ENCODE data around the gene ERC1.
"Not testable (repeated sequence)": the region's sequence is repeated elsewhere in the genome, so short reads cannot be mapped to it uniquely, and the experiment has no call there.

The ERC1 gene

DNA sequence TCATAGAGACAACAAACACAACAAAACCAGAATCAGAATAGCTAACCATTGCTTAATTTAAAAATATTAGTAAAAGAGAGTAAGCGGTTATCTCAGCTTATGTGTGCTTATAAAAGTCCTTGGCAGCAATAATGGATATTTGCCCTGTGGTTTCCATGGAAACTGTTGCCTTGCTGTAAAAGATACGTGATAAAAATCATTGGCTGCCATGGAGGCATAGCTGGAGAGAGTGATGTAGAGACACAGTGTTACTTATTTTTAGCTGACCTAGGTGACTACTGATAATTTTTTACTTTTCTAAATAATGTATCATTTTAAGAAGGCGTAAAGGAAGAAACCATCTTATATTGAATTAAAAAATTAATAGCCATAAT lies 92.9 kb downstream of the ERC1 start:
- H3K4me3 ChIP-seq (ENCODE audit: low read depth, low read length) = no peak overlapping the region
- no peak for TF ChIP-seq CTCF (IDR thresholded peaks at IDR 0.05; ENCODE audit: borderline replicate concordance, insufficient read depth, low read depth, low read length)

DNA sequence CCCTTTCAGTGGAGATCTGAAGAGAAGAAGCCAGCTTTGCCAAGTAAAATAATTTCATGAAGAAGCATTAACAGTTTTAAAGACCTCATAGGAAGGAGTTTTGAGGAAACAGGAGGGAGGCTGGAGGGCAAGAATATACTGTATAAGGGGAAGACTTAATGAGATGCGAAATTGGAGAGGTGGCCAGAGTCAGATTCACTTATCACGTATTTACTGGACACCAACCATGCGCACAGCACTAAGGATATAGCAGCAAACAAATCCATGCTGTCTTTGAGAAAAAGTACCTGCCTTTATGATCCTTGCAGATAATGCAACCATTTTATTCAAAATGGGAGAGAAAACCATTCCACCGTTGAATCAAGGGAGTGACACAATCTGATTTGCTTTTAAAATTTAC lies 100.3 kb downstream of the ERC1 start:
- TF ChIP-seq CTCF (IDR thresholded peaks at IDR 0.05; ENCODE audit: borderline replicate concordance, insufficient read depth, low read depth, low read length) = no peak
- no peak overlapping the region for H3K4me3 ChIP-seq (ENCODE audit: low read depth, low read length)

GRCh38 chr12:1093166-1093751 lies 102.2 kb downstream of the ERC1 start:
- H3K4me3 ChIP-seq (ENCODE audit: low read depth, low read length) = no peak overlapping the region
- peak; percentile 65 for TF ChIP-seq CTCF (IDR thresholded peaks at IDR 0.05; ENCODE audit: borderline replicate concordance, insufficient read depth, low read depth, low read length)

- TF ChIP-seq CTCF (IDR thresholded peaks at IDR 0.05; ENCODE audit: borderline replicate concordance, insufficient read depth, low read depth, low read length) = no peak
Observed at GRCh38 chr12:1094714-1095113, 103.7 kb downstream of the ERC1 start.

GRCh38 chr12:1099158-1099557 lies 108.1 kb downstream of the ERC1 start:
- H3K4me3 ChIP-seq (ENCODE audit: low read depth, low read length) = no peak overlapping the region
- no peak for TF ChIP-seq CTCF (IDR thresholded peaks at IDR 0.05; ENCODE audit: borderline replicate concordance, insufficient read depth, low read depth, low read length)

More at GRCh38 chr12:1094714-1095113, 103.7 kb downstream of the ERC1 start:
- H3K4me3 ChIP-seq (ENCODE audit: low read depth, low read length) = no peak overlapping the region

- H3K4me3 ChIP-seq (ENCODE audit: low read depth, low read length) = not testable (repeated sequence)
Observed at GRCh38 chr12:1099618-1100017, 108.6 kb downstream of the ERC1 start.

DNA sequence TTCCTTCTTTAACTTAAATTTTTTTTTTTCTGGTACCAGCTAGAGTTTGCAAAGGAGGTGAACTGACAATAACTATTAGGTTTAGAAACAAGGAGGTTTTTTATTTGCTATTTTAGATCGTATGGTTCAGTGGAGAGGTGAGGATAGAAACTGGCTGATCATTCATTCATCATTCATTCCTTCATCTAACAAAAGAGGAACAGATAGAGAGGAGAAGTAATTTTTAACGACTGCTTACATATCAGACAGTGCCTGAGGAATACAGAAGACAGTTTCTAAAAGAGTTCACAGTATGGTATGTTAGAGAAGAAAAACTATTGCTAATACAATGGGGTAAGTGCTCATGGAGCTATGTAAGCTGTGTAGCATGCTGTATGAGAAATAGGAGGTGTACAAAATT lies 111.1 kb downstream of the ERC1 start:
- no peak for TF ChIP-seq CTCF (IDR thresholded peaks at IDR 0.05; ENCODE audit: borderline replicate concordance, insufficient read depth, low read depth, low read length)
- H3K4me3 ChIP-seq (ENCODE audit: low read depth, low read length) = no peak overlapping the region

All from GM12875 (cell line).